GM12873 (cell line): ENCODE measurements around the gene PRICKLE3.
A peak's percentile ranks its signal among the peaks of the same experiment; 100 is the strongest.

Experiments
- CTCF ChIP-seq: IDR thresholded peaks from 2 replicates; pipeline ENCODE4 v1.5.1; 2012; ENCODE audit warnings: low read depth, mild to moderate bottlenecking, moderate library complexity, low read length, control low read depth; ENCODE audit not compliant: insufficient read depth; ENCODE audit errors: missing control alignments

PRICKLE3 gene

GRCh38 chrX:49199315-49199595 is 13.1 kb upstream of the PRICKLE3 start:
- no peak for TF ChIP-seq CTCF

DNA sequence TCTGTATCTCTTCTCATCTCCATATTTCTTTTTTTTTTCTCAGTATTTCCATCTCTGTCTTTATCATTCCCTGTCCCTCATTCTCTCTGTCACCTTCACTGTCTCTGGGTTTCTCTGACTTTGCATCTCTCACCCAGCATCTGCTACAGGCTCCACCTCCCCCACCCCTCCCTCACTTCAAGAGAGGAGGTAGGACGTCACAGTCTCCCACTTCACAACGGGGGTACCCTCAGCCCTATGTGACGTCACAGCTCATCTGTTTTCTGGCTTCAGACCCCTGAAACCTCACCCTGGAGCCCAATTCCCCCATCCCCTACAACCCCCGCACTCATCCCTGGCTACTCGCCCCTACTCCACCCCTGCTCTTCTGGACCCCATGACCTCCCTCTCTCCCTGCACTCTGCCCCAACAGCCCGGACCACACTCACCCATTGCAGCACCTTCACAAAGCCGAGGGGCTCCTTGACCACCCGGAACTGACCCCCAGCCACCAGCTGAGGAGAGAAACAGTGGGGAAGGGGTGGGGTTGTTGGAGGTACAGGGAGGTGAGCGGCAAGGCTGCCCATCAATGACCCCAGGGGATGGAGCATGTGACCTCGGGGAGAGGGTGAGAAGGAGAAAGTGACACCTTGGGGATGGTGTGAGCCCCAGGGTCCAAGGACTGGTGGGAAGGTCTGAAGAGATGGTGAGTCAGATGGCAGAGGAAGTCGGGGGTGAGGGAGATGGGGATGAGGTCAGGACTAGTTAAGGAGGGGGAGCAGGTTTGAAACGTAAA is 12.6 kb upstream of the PRICKLE3 start:
- no peak for TF ChIP-seq CTCF

DNA sequence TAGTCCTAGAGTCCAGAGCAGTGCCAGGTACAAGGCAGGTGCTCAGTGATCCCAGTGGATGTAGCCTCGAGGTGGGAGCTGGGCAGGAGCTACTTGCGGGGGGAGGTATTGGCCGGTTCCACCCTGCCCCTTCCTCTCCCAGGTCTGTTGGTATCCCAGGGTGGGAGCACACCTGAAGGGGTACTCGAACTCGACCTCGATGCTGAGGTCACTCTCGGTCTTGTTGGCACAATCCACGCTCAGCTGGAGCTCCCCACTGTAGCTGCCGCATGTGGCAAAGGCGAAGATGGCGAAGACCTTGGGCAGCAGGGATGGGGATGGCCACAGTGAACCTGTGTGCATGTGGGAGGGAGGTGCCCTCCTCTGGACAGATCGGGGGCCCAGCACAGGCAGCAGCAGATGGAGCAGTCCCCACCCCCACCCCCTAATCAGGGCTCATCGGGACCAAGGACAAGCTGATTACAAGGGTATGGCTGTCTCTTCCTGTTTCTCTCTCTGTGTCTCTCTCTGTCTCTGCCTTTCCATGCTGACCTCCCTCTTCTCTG is 11.4 kb upstream of the PRICKLE3 start:
- no peak for TF ChIP-seq CTCF

GRCh38 chrX:49193542-49193964 is 7.4 kb upstream of the PRICKLE3 start:
- TF ChIP-seq CTCF = no peak

DNA sequence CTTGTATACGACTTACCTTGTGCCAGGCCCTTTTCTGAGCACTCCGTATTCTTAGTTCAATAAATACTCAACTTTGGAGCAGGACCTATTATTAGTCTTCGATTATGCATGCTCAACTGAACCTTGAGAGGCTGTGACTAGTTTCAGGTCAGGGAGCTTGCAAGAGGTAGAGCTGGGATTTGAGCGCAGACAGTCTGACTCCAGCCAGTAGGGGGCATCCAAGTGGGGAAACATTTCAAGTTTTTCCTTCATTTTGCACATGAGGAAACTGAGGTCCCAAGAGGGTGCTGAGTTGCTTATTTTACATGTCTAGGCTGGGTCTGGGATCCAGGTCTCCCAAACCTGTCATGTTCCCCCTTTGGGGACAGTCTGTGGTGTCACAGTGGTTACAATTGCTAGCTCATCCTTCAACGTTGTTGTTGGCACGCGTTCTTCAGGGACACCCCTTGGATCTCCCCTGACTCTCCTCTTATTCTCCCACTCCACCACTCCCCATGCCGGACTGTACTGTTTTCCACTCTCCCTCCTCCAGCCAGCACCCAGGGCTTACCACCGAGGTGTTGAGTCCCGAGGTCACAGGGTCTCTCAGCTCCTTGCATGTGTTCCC is 6.7 kb upstream of the PRICKLE3 start:
- TF ChIP-seq CTCF = peak; percentile 78

DNA sequence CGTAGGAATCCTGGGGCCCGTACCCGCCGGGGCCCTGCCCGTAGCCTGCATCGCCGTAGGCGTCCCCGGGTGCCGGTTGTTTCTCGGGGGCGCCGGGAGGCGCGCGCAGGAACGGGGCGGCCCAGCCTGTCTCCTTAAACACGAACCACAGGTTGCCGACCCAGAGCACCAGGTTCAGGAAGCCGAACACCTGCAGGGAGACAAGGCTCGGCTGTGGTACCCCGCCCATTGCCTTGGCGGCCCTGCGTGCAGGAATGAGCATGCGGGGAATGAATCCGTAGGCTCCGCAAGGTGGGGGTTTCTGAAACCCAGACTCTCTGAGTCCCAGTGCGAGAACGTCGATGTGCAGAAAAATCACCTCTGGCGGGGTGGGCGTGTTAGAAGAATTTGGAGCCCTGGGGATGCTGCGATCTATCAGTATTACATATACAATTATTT is 5.4 kb upstream of the PRICKLE3 start:
- TF ChIP-seq CTCF = no peak

- no peak for TF ChIP-seq CTCF
Measured at GRCh38 chrX:49190821-49191573, 4.8 kb upstream of the PRICKLE3 start.
